BJ (cell line): ENCODE results near the gene RNMT. TPM values are rescaled to one million over a fixed set of nuclear protein-coding genes. Genes with fewer than 3 reads are reported as not detected.
A peak's percentile ranks its signal among the peaks of the same experiment; 100 is the strongest.

Experiments used
- CTCF ChIA-PET: fragments of 350-600 bp; formaldehyde crosslinking; extraction: SDS; loops from one replicate; lab custom pipeline; 2021; ENCODE audit warnings: antibody characterized with exemption, inconsistent platforms; lab: Yijun Ruan, JAX
- POLR2A ChIA-PET: fragments of 300-600 bp; sonication (Branson Sonifier 250); formaldehyde crosslinking; extraction: SDS; loops from one replicate; lab custom pipeline; 2021; ENCODE audit warnings: antibody characterized with exemption; lab: Charles Lee
- DNase-seq: peaks from one replicate; pipeline ENCODE4 v3.0.0-alpha.2; 2011; ENCODE audit warnings: low read depth
- H3K27me3 ChIP-seq: 2 replicates; pipeline ENCODE4 v1.6.0; 2011; ENCODE audit warnings: low read length; ENCODE audit not compliant: control insufficient read depth, insufficient read depth
- H3K36me3 ChIP-seq: 2 replicates; pipeline ENCODE4 v1.5.1; 2011; ENCODE audit warnings: low read length; ENCODE audit not compliant: control insufficient read depth, insufficient read depth
- H3K4me3 ChIP-seq: 2 replicates; pipeline ENCODE4 v1.5.1; 2011; ENCODE audit warnings: low read depth, mild to moderate bottlenecking, control low read depth, low read length
- polyA plus RNA-seq: library from polyadenylated mRNA; depleted of rRNA; stranded (reverse); fragments of >200 nt; gene quantifications from 2 replicates; pipeline ENCODE4 v1.2.3, GENCODE V29; 2011; rRNA removed
- small RNA-seq: library from RNA; depleted of rRNA; stranded (forward); fragments of <200 nt; gene quantifications from one replicate; pipeline ENCODE3, GENCODE V24; 2012; ENCODE audit warnings: low replicate concordance, low read depth; ENCODE audit not compliant: insufficient read length
- TF ChIP-seq, protein P1 (sequence below): IDR thresholded peaks from 2 replicates; pipeline ENCODE4 v1.5.1; 2011; ENCODE audit warnings: low read depth, mild to moderate bottlenecking, control low read depth, inconsistent platforms, low read length, moderate library complexity; ENCODE audit not compliant: insufficient read depth

The RNMT gene
- polyA plus RNA-seq, 1 experiment, result 10.7 TPM

DNA sequence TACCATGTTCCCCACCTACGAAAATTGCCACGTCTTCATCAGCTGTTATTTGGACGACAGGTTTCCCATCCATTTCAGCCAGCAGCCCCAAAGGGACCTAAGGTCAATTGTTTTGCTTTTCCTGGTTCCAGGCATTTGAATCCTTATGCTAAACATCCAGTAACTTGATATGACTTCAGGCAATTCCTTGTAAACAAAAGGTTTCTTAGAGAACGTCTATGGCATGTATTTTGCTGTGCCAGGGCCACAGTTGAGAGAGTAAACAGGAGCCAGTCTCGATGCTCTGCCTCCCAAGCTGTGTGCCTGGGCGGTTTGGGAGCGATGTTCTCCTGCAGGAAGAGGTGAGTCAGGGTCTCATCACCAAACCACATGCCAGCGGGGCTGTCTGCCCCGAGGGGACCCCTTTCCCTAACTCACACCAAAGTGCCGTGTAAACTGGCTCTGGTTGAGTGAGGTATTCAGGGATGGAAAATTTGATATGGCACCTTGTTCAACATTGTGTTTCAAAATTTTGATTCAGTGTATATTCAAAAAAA, 84.5 kb downstream of the RNMT start:
- DNase-seq, result no peak
- ChIA-PET POLR2A (no interaction called here), CTCF (interaction anchor here (1.2 kb wide), 1 partner anchor 13 kb away, joined by 5 read pairs; the partner anchor contains the start of gene MC5R)
- TF ChIP-seq, protein P1, sequence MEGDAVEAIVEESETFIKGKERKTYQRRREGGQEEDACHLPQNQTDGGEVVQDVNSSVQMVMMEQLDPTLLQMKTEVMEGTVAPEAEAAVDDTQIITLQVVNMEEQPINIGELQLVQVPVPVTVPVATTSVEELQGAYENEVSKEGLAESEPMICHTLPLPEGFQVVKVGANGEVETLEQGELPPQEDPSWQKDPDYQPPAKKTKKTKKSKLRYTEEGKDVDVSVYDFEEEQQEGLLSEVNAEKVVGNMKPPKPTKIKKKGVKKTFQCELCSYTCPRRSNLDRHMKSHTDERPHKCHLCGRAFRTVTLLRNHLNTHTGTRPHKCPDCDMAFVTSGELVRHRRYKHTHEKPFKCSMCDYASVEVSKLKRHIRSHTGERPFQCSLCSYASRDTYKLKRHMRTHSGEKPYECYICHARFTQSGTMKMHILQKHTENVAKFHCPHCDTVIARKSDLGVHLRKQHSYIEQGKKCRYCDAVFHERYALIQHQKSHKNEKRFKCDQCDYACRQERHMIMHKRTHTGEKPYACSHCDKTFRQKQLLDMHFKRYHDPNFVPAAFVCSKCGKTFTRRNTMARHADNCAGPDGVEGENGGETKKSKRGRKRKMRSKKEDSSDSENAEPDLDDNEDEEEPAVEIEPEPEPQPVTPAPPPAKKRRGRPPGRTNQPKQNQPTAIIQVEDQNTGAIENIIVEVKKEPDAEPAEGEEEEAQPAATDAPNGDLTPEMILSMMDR, result no peak
- Histone ChIP-seq H3K36me3 (no peaks in the 10 kb centered on the region), H3K4me3 (no peak overlapping the region), H3K27me3 (no peaks in the 10 kb centered on the region)

DNA sequence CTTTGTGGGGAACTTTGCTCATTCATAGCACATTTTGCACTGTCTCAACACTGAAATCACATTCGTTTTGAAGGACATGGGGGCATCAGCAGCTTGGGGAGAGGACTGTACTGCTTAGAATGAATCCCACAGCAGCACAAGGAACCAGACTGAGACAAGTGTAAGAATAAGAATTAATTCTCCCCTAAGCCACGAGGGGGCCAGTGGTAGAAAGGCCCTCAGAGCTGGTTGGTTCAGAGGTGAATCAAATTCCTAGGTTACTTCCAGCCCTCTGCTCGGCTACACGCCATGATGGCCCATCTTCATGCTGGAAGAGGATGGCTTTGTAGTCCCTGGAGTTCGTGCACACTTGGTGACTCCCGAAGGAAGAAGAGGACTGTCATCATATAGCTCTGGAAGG, 85.5 kb downstream of the RNMT start:
- H3K27me3 ChIP-seq, result no peaks in the 10 kb centered on the region
- H3K4me3 ChIP-seq, result no peak overlapping the region
- H3K36me3 ChIP-seq, result no peaks in the 10 kb centered on the region
- no peak for DNase-seq
- CTCF ChIA-PET, result interaction anchor here (1.1 to 2.7 kb wide), 6 partner anchors 10 to 275 kb away, joined by 3 to 24 read pairs (median 10); partner anchors contain the start of gene MC5R
- POLR2A ChIA-PET, result interaction anchor here (0.6 kb wide), 1 partner anchor 273 kb away, joined by 3 read pairs; no protein-coding TSS in a partner anchor
- TF ChIP-seq, protein P1, result no peak

DNA sequence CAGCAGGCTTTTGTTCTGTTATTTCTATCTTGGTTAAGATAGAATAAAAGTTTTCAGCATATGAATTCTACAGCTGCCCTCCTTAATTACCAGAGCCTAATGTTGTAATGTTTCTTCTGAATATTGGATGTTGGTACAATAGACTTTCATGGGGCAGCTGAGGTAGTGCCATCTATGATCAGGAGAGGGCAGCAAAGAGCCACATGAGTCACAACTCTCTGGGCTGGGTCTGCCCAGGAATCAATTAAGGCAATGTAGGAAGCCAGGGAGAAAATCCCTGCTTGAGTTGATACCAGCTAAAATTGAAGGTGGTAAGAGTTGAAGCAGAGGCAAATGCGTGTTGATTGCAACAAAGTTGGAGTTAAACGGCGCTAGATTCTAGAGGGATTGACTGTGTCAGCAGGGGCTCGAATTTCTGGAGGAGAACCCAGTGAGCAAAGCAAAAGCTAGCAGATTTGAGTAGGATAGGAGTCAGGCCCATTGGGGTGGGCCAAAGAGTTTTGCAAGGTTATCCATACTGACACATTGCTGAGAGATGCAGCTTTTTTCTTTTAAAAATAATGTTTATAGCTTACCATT, 86.9 kb downstream of the RNMT start:
- no peaks in the 10 kb centered on the region for H3K27me3 ChIP-seq
- H3K4me3 ChIP-seq, result no peak overlapping the region
- ChIA-PET POLR2A (no interaction called here), CTCF (interaction anchor here (1.1 to 2.7 kb wide), 11 partner anchors 9 to 274 kb away, joined by 3 to 24 read pairs (median 7); partner anchors contain the start of gene MC5R)
- TF ChIP-seq, protein P1, result peak; percentile 85
- peak; percentile 4 for DNase-seq
- no peaks in the 10 kb centered on the region for H3K36me3 ChIP-seq

Small RNAs within 50 kb of the gene (small RNA-seq; reads per million reads assigned to genes)
- gene AP001525.1 (not detected), gene RN7SL362P (not detected)

Other genes starting within 250 kb of the RNMT start
- gene FAM210A, start 115 bp upstream of the RNMT start, polyA plus RNA-seq, result 9.9 and 13.8 TPM in 2 replicates
- not detected in 2 replicates for gene MC5R, start 97.5 kb downstream of the RNMT start, polyA plus RNA-seq
- gene MC2R, start 188.9 kb downstream of the RNMT start, polyA plus RNA-seq, result not detected in 2 replicates